ENCODE measurements around the gene CDH23.

CDH23 gene

GRCh38 chr10:71467569-71468362 lies 71.0 kb downstream of the CDH23 start:
- no peak for DNase-seq

DNA sequence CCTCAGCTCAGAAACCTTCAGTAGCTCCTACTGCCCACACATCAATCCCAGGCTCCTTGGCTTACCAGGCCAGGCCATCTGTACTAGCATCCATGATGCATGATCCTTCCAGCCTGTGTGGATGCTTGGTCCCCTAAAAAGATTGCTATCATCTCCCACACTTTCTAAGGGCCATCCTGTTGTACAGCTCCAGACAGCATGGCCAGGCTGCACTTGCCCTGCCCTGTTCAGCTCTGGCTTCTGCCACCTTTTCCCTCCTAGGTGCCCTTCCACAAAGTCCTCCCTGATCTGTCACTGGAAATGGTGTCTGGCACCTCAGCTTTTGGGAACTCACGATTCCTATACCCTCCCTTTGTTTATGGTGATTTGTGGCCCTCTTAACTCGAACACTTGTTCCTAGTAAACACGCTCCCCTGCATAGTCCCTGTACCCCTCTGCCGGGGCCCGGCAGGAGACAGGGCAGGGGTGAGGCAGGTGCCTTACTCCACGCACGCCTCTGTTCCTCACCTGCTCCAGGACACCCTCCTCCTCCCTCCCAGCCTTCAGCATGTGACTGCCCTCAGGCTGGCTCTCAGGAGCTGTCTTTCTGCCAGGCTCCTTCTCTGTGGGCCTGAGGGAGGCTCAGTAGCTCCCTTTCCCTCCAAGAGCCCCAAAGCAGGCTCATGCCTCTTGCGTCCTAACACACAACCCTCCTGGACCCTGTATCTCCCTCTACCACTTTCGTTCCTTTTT lies 71.8 kb downstream of the CDH23 start:
- DNase-seq: no peak

GRCh38 chr10:71471006-71471405 lies 74.3 kb downstream of the CDH23 start:
- no peak for DNase-seq

GRCh38 chr10:71471957-71472365 lies 75.2 kb downstream of the CDH23 start:
- DNase-seq: no peak

GRCh38 chr10:71472466-71472865 lies 75.7 kb downstream of the CDH23 start:
- DNase-seq: no peak

- DNase-seq: no peak
Observed at GRCh38 chr10:71472912-71473311, 76.2 kb downstream of the CDH23 start.

- DNase-seq: no peak
Observed at GRCh38 chr10:71473671-71474599, 77.2 kb downstream of the CDH23 start.

- DNase-seq: no peak
Observed at GRCh38 chr10:71474702-71475242, 78.1 kb downstream of the CDH23 start.

- no peak for DNase-seq
Observed at GRCh38 chr10:71475243-71475871, 78.6 kb downstream of the CDH23 start.

DNA sequence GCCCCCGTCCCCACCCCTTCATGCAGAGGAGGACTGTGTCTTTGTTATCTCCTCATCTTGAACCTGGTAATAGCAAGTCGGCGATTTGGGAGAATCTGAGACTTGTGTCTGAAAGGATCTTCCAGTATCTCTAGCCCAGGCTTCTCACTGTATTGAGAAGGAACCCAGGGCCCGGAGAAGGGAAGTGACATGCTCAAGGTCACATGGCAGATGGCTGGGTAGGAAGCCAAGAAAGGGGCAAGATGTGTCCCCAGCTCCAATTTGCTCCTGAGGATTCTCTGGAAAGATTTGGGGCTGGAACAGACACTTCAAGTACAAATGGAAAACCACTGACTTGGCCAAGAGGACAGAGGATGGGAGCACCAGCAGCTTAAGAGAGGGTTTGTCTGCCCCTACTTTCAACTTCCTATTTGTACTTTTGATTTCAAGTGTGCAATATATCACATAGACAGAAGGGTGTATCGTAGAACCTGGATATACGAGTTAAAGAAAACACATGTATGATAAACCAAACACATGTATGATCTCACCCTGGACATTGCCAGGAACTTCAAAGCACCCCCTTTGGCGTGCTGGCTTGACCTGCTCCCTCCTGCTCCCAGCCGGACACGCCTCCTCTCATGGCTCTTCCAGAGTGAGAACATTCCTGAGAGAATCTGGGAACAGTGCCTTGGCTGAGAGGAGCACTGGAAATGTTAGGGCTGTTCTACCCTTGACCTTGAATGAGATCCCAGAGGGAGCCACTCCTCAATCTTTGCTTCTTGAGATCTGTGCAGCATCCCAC lies 79.7 kb downstream of the CDH23 start:
- DNase-seq: peak; percentile 73

DNA sequence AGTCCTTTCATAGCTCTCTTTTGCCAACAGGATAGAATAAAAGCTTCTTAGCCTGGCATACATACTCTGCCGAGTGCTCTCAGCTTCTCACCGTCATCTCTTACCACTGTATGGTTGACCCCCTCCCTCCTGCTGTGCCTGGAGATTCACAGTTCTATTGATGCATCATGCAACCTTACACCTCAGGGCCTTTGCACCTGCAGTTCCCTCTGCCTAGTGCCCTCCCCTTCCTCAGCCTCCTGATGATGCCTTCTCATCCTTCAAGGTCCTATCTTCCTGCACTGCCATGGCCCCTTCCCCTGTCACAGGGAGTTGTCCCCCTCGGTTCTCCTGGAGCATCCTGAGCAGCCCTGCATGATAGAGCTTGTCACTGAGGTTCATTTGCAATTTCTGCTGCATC lies 81.5 kb downstream of the CDH23 start:
- DNase-seq: no peak

DNA sequence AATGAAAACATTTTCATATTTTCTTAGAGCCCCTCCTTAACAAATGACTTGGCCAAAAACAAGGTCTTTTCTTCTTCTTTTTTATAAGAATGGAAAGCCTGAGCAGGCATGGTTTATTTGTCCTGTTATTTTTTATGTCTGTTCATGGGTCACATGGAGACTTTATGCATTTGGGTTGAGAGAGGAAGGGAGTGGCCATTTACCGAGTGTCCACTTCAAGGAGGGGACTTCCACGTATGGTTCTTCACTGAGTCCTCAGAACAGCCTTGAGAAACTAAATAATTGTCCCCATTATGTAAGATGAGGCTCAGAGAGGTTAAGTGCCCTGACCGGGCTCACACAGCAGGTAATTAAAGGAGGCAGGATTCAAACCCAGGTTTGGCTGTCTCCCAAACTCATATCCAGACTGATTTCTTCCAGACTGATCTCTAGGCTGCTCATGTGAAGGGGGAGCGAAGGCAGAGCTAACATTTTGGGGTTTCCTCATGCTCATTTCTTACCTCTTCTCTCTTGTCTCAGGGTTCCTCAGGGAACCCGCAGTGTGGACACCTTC lies 82.2 kb downstream of the CDH23 start:
- no peak for DNase-seq

DNA sequence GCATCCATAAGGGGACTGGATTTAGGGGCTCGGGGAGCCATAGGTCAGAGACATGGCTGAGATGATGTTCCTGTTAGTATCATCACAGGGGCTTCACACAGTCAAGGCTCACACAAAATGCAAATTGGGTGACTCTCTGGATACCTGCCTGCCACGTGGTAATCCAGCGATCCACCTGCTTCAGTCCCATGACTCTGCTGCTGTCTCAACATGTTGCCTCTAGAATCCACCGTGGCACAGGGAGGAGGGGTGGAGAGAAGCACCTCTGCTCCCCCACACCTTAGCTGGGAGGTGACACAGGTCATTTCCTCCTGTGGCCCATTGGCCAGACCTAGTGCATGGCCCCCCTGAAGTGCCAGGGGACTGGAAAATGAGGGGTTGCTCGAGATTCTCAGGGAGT lies 83.1 kb downstream of the CDH23 start:
- DNase-seq: no peak

- no peak for DNase-seq
Observed at GRCh38 chr10:71480662-71481061, 83.9 kb downstream of the CDH23 start.

DNA sequence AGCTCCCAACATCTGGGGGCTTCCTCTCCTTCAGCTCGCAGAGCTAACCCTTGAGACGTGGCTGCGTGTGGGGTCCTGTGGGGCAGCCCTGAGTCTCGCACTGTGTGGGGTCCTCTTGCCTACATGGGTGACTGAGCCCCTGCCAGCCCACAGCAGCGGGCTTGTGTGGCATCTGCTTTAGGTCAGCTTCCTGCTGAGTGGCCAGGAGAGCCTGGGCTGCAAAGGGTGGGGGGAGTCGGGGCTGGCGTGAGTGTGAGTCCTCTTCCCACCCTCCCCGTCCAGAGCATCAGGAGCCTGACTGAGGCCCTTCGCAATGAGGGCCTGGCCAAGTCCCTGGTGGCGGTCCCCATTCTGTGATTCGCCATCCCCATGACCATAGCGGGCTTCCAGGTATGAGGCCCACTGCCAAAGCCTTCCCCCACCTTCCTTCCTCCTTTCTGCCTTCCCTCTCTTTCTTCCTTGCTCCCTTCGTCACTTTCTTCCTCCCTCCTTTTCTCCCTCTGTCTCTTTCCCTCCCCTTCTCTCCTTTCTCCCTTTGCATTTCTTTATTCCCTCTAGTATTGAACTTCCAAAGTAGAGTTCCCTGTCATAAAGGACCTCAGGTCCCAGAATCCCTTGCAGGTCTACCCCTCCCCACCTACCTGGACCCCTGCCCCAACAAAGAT lies 85.2 kb downstream of the CDH23 start:
- DNase-seq: no peak

DNA sequence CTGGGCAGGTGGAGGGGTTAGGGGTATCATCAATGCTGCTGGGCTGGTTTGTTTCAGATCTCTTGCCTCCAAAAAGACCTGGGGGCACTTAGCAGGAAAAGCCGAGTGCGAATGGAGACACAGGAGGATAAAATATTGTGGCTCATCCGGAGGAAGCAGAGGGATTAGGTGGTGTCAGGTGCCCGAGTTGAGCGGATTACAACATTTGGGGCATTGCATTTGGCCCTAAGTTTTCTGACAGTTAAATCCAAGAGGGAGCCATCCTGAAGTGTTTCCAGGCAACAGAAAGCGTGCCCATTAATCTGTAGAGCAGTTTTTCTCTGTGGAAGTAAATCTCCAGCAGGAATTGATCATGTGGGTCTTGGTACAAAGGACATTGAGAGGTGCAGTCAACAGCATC lies 85.9 kb downstream of the CDH23 start:
- DNase-seq: no peak

- DNase-seq: no peak
Observed at GRCh38 chr10:71483135-71483534, 86.4 kb downstream of the CDH23 start.

DNA sequence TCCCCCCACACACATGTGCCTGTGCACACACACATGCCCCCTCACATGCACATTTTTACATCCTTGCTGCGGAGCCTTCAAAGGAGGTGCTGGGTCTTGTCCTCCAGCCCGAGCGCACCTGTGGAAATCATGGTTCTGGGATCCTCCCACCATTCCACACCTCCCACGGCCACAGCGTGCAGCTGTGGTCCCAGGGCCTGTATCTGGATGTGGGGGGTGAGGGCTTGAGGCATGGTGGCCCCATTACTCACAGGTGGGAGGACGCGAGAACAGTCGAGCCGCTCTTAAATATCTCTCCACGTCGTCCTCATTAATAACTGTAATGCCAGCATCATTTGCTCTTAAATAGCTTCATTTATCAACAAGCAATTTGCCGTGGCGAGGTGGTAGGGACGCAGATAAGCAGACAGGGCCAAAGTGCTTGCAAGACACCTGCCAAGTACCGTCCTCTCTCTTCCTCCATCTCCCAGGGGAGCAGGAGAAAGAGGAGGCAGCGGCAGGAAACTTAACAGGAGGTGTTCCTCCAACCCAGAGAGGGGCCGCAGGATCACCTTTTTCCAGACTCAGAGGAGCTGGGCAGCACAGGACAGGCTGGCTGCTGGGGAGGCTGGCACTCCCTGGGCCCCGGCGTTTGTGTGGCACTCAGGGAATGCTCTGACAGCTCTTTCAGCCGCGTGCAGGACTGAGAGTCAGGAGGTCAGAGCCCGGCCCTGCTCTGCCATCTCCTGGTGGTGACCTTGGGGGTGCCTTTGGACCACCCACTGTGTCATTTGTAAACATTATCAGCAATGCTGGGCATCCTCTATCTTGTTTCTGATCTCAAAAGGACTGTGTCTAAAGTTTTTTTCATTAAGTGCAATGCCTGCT lies 87.4 kb downstream of the CDH23 start:
- DNase-seq: no peak

DNA sequence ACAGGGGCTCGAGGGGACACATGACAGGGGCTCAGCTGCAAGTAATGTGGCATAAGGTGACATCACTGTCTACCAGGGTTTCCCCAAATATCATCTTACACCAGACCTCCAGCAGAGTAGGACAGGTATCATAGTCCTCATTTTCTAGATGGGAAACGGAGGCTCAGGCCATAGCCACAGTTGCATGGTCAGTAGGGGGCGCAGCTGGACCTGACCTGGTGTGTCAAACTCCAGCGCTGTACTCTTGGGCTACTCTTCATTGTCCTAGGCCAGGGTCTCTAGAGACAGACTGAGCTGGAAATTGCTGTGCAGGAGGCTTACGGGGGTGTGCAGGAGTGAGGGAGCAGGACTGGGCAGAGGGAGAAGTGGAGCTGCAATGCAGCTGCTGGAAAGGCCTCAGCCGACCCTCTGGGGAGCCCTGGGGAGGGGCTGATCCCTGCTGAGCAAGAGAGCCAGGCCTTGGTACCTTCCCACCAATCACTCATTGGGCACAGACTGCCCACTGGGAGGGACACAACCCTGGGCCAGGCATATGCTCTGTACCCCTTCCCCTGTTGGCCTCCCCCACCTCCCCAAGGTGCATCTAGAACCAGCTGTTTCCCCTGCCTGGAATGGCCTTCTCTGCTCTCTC lies 89.9 kb downstream of the CDH23 start:
- DNase-seq: no peak
